Measurements from ENCODE around the gene EIF3L. TPM values are rescaled to one million over a fixed set of nuclear protein-coding genes. Genes with fewer than 3 reads are reported as not detected.
A peak's percentile ranks its signal among the peaks of the same experiment; 100 is the strongest.

The EIF3L gene
- total RNA-seq, 1 experiment from 2014 or later: 218 TPM

- ATAC-seq (no peak), DNase-seq (peak; percentile 49)
- Histone ChIP-seq H3K4me2 (ENCODE audit: low read length) (peak overlapping the region; percentile 98), H3K9me2 (replicated peaks; ENCODE audit: low read length) (no peaks in the 10 kb centered on the region), H3K36me3 (ENCODE audit: low read depth, low read length) (no peaks in the 10 kb centered on the region), H3K4me3 (ENCODE audit: low read length) (peak overlapping the region; percentile 100), H3K27me3 (ENCODE audit: low read length) (no peaks in the 10 kb centered on the region), H3K27ac (ENCODE audit: low read length) (peak overlapping the region; percentile 66), H3K79me2 (ENCODE audit: low read length) (peaks cover 30% of the 10 kb centered on the region), H3K9ac (ENCODE audit: low read length) (peak overlapping the region; percentile 95), H2AFZ (ENCODE audit: low read length) (no peak overlapping the region), H4K20me1 (ENCODE audit: low read length) (peaks cover 21% of the 10 kb centered on the region), H3K9me3 (ENCODE audit: low read length) (no peaks in the 10 kb centered on the region), H3F3A (ENCODE audit: low read length, unreplicated experiment) (peaks cover 18% of the 10 kb centered on the region), H3K4me1 (ENCODE audit: insufficient read depth, low read length) (peaks cover 17% of the 10 kb centered on the region)
- no peak for TF ChIP-seq EZH2 (IDR thresholded peaks at IDR 0.05; ENCODE audit: low read length, unreplicated experiment)
- TF ChIP-seq, protein P1, sequence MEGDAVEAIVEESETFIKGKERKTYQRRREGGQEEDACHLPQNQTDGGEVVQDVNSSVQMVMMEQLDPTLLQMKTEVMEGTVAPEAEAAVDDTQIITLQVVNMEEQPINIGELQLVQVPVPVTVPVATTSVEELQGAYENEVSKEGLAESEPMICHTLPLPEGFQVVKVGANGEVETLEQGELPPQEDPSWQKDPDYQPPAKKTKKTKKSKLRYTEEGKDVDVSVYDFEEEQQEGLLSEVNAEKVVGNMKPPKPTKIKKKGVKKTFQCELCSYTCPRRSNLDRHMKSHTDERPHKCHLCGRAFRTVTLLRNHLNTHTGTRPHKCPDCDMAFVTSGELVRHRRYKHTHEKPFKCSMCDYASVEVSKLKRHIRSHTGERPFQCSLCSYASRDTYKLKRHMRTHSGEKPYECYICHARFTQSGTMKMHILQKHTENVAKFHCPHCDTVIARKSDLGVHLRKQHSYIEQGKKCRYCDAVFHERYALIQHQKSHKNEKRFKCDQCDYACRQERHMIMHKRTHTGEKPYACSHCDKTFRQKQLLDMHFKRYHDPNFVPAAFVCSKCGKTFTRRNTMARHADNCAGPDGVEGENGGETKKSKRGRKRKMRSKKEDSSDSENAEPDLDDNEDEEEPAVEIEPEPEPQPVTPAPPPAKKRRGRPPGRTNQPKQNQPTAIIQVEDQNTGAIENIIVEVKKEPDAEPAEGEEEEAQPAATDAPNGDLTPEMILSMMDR (conservative IDR thresholded peaks at IDR 0.05; ENCODE audit: low read depth, low read length): no peak
- TF ChIP-seq EZH2phosphoT487 (IDR thresholded peaks at IDR 0.05; ENCODE audit: borderline replicate concordance, low read length): no peak
- CTCF ChIA-PET: interaction anchor here (0.5 to 0.6 kb wide), 2 partner anchors 12 to 144 kb away, joined by 3 to 4 read pairs; no protein-coding TSS in a partner anchor
- POLR2A ChIA-PET (ENCODE audit: unreplicated experiment): no interaction called here
- intact Hi-C loops (cut with micrococcal nuclease): loop anchor here (10.0 kb wide), 1 partner anchor 122 kb away; the partner anchor contains the start of gene NOL12
- BruUV-seq (replicated peaks): TSS peak; percentile 49
These were observed 42.5 kb upstream of the EIF3L start for GRCh38 chr22:37806409-37807333.

DNA sequence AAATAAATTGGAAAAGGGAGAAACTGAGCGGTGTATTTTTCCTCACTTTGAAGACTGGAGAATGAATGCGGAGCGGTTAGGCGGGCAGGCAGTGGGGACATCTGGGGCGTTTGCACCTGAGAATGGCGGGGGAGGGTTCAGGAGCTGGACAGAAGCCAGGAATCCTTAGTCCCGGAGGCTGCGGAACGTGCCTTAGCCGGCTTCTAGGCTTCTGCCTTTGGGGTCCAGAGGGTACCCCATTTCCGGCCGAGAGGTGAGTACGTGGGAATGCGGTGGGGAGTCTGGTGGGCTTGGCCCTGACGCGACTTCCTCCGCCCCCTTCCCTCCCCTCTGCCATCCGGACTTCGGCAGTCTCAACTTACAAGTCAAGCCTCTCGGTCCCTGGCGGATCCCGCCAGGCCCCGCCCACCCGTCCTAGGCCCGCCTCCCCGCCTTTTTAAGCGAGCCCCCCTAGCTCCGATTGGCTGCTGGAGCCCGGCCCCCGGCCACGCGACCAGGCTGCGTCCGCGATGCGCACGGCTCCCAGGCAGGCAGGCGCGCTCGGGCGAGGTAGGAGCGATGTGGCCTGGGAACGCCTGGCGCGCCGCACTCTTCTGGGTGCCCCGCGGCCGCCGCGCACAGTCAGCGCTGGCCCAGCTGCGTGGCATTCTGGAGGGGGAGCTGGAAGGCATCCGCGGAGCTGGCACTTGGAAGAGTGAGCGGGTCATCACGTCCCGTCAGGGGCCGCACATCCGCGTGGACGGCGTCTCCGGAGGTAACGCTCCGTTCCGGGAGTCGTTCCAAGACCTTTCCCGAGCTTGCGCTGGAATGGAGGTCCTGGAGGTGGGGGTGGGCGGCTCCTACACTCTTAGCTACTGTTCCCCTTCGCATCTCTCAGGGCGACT, 41.6 kb upstream of the EIF3L start, which contains the start of gene GCAT:
Gene GCAT (plus strand): TSS at position 525 of the 884 bp plus-strand sequence. CDS start 34 bp downstream, at position 559.
- ChIA-PET CTCF (interaction anchor here (0.6 to 0.7 kb wide), 3 partner anchors 11 to 478 kb away, joined by 4 to 9 read pairs (median 4); partner anchors contain the start of gene MICALL1), POLR2A (ENCODE audit: unreplicated experiment) (interaction anchor here (0.5 to 0.7 kb wide), 4 partner anchors 21 to 1767 kb away, joined by 3 to 10 read pairs (median 3); partner anchors contain the start of gene POLR2F)
- H3K9me3 ChIP-seq (ENCODE audit: low read length): no peaks in the 10 kb centered on the region
- H3K36me3 ChIP-seq (ENCODE audit: low read depth, low read length): no peaks in the 10 kb centered on the region
- no peaks in the 10 kb centered on the region for H3K27me3 ChIP-seq (ENCODE audit: low read length)
- H3F3A ChIP-seq (ENCODE audit: low read length, unreplicated experiment): peaks cover 18% of the 10 kb centered on the region
- H3K4me1 ChIP-seq (ENCODE audit: insufficient read depth, low read length): peaks cover 17% of the 10 kb centered on the region
- H3K79me2 ChIP-seq (ENCODE audit: low read length): peaks cover 30% of the 10 kb centered on the region
- peak within 1 kb of the TSS; percentile 51; the same call in 1 of the 2 replicates for H2AFZ ChIP-seq (ENCODE audit: low read length)
- peak within 1 kb of the TSS; percentile 100 for H3K4me3 ChIP-seq (ENCODE audit: low read length)
- peak within 1 kb of the TSS; percentile 95 for H3K9ac ChIP-seq (ENCODE audit: low read length)
- TF ChIP-seq, protein P1 (conservative IDR thresholded peaks at IDR 0.05; ENCODE audit: low read depth, low read length): no peak
- peak; percentile 67 for TF ChIP-seq EZH2phosphoT487 (IDR thresholded peaks at IDR 0.05; ENCODE audit: borderline replicate concordance, low read length)
- TF ChIP-seq EZH2 (IDR thresholded peaks at IDR 0.05; ENCODE audit: low read length, unreplicated experiment): no peak
- H3K4me2 ChIP-seq (ENCODE audit: low read length): peak within 1 kb of the TSS; percentile 98
- peak; percentile 91 for DNase-seq
- peak; percentile 65 for ATAC-seq
- intact Hi-C loops (cut with micrococcal nuclease): loop anchor here (10.0 kb wide), 1 partner anchor 123 kb away; the partner anchor contains the start of gene NOL12
- no peaks in the 10 kb centered on the region for H3K9me2 ChIP-seq (replicated peaks; ENCODE audit: low read length)
- no TSS peak for BruUV-seq (replicated peaks)
- H3K27ac ChIP-seq (ENCODE audit: low read length): peak within 1 kb of the TSS; percentile 66
- peaks cover 21% of the 10 kb centered on the region for H4K20me1 ChIP-seq (ENCODE audit: low read length)

Data from PC-3 (cell line).